IMR-90 (cell line): ENCODE measurements around the gene TIMM10. TPM values are rescaled to one million over a fixed set of nuclear protein-coding genes. Genes with fewer than 3 reads are reported as not detected.

Source experiments
- ATAC-seq: fragments of 200-7000 bp; cut with Tn5 transposase; 2 replicates; pipeline ENCODE4 v1.9.1; 2020; ENCODE audit warnings: low read depth, mild to moderate bottlenecking, moderate library complexity
- BruUV-seq: library from RNA; stranded (reverse); fragments of 400-500 nt; replicated peaks from 2 replicates; lab custom pipeline; 2021; lab: Mats Ljungman, UMichigan
- CTCF ChIA-PET: fragments of 300-600 bp; formaldehyde crosslinking; extraction: SDS; loops from one replicate; lab custom pipeline; 2021; ENCODE audit warnings: antibody characterized with exemption; lab: Yijun Ruan, JAX
- POLR2A ChIA-PET: fragments of 300-600 bp; sonication (Branson Sonifier 250); formaldehyde crosslinking; loops from one replicate; lab custom pipeline; 2022; ENCODE audit warnings: antibody characterized with exemption; ENCODE audit not compliant: unreplicated experiment; lab: Charles Lee
- DNase-seq: peaks from one replicate; pipeline ENCODE4 v3.0.0; 2013
- H2AFZ ChIP-seq: replicated peaks from 2 replicates; pipeline ENCODE3; 2013; ENCODE audit warnings: low read length, mild to moderate bottlenecking; ENCODE audit not compliant: poor library complexity
- H2AK5ac ChIP-seq: 2 replicates; pipeline ENCODE4 v1.6.1; 2013; ENCODE audit warnings: low read depth, low read length, inconsistent platforms
- H2AK9ac ChIP-seq: replicated peaks from 2 replicates; pipeline ENCODE3; 2013; ENCODE audit warnings: mild to moderate bottlenecking, low read depth, low read length, moderate library complexity; ENCODE audit not compliant: poor library complexity
- H2BK120ac ChIP-seq: 2 replicates; pipeline ENCODE4 v1.6.1; 2013; ENCODE audit warnings: low read depth, low read length, inconsistent platforms
- H2BK15ac ChIP-seq: 3 replicates; pipeline ENCODE4 v1.6.1; 2013; ENCODE audit warnings: low read depth, low read length, inconsistent platforms
- H2BK20ac ChIP-seq: 2 replicates; pipeline ENCODE4 v1.6.1; 2013; ENCODE audit warnings: low read depth, mild to moderate bottlenecking, inconsistent platforms, low read length, moderate library complexity
- H2BK5ac ChIP-seq: 2 replicates; pipeline ENCODE4 v1.6.1; 2013; ENCODE audit warnings: mild to moderate bottlenecking, low read depth, low read length, inconsistent platforms; ENCODE audit not compliant: poor library complexity, severe bottlenecking
- H3K14ac ChIP-seq: replicated peaks from 2 replicates; pipeline ENCODE4 v1.6.1; 2013; ENCODE audit warnings: low read depth, low read length, inconsistent platforms
- H3K18ac ChIP-seq: 2 replicates; pipeline ENCODE4 v1.6.1; 2013; ENCODE audit warnings: low read depth, low read length, control low read depth
- H3K23ac ChIP-seq: 2 replicates; pipeline ENCODE4 v1.6.1; 2013; ENCODE audit warnings: low read depth, low read length, inconsistent platforms
- H3K27ac ChIP-seq: 2 replicates; pipeline ENCODE4 v1.5.1; 2013; ENCODE audit warnings: mild to moderate bottlenecking, control low read depth, low read length; ENCODE audit not compliant: insufficient read depth
- H3K27me3 ChIP-seq: 2 replicates; pipeline ENCODE4 v1.6.1; 2013; ENCODE audit warnings: low read length; ENCODE audit not compliant: control insufficient read depth, insufficient read depth
- H3K36me3 ChIP-seq: 2 replicates; pipeline ENCODE4 v1.6.1; 2013; ENCODE audit warnings: low read length, mixed read lengths; ENCODE audit not compliant: control insufficient read depth, insufficient read depth
- H3K4ac ChIP-seq: 2 replicates; pipeline ENCODE4 v1.6.1; 2013; ENCODE audit warnings: low read depth, low read length, inconsistent platforms
- H3K4me1 ChIP-seq: 2 replicates; pipeline ENCODE4 v1.6.1; 2013; ENCODE audit warnings: low read length, mixed read lengths; ENCODE audit not compliant: control insufficient read depth, insufficient read depth
- H3K4me2 ChIP-seq: 2 replicates; pipeline ENCODE4 v1.6.1; 2013; ENCODE audit warnings: low read depth, mild to moderate bottlenecking, control low read depth, low read length, moderate library complexity
- H3K4me3 ChIP-seq: 2 replicates; pipeline ENCODE4 v1.5.1; 2013; ENCODE audit warnings: low read depth, mild to moderate bottlenecking, control low read depth, low read length, moderate library complexity; ENCODE audit not compliant: insufficient read depth
- H3K56ac ChIP-seq: 2 replicates; pipeline ENCODE4 v1.6.1; 2013; ENCODE audit warnings: low read length, inconsistent platforms; ENCODE audit not compliant: insufficient read depth; ENCODE audit errors: extremely low read depth
- H3K79me1 ChIP-seq, 2 experiments: 2 replicates each; pipeline ENCODE4 v1.6.1; 2013; ENCODE audit warnings: low read length in 2 of 2, inconsistent platforms in 1 of 2, low read depth in 1 of 2
- H3K9ac ChIP-seq: 2 replicates; pipeline ENCODE4 v1.6.1; 2013; ENCODE audit warnings: low read depth, low read length, control low read depth
- H3K9me1 ChIP-seq: 2 replicates; pipeline ENCODE4 v1.6.1; 2013; ENCODE audit warnings: low read length, inconsistent platforms; ENCODE audit not compliant: insufficient read depth
- H3K9me3 ChIP-seq: 2 replicates; pipeline ENCODE4 v1.6.1; 2013; ENCODE audit warnings: low read length; ENCODE audit not compliant: control insufficient read depth, insufficient read depth
- H4K20me1 ChIP-seq: 2 replicates; pipeline ENCODE4 v1.6.1; 2013; ENCODE audit warnings: low read length, inconsistent platforms; ENCODE audit not compliant: insufficient read depth
- H4K5ac ChIP-seq: 2 replicates; pipeline ENCODE4 v1.6.1; 2013; ENCODE audit warnings: mild to moderate bottlenecking, low read depth, low read length, control low read depth
- H4K8ac ChIP-seq, 2 experiments: 2 replicates each; pipeline ENCODE4 v1.6.1; 2013; ENCODE audit warnings: low read depth in 2 of 2, low read length in 2 of 2, control low read depth in 1 of 2, inconsistent platforms in 1 of 2
- H4K91ac ChIP-seq: 2 replicates; pipeline ENCODE4 v1.6.1; 2013; ENCODE audit warnings: low read depth, low read length, inconsistent platforms; ENCODE audit not compliant: insufficient read depth
- FOS ChIP-seq: fragments of 150-350 bp; IDR thresholded peaks from 2 replicates; pipeline ENCODE4 v1.6.1; 2016; ENCODE audit warnings: low read depth, low read length
- MAFK ChIP-seq: IDR thresholded peaks from 2 replicates; pipeline ENCODE4 v1.6.1; 2012; ENCODE audit warnings: low read depth, low read length, improper control_type of control experiment
- MAZ ChIP-seq: IDR thresholded peaks from 2 replicates; pipeline ENCODE4 v1.6.1; 2012; ENCODE audit warnings: low read depth, mild to moderate bottlenecking, low read length, improper control_type of control experiment, moderate library complexity, borderline replicate concordance
- MXI1 ChIP-seq: IDR thresholded peaks from 2 replicates; pipeline ENCODE4 v1.6.1; 2012; ENCODE audit warnings: low read depth, mild to moderate bottlenecking, low read length, moderate library complexity, borderline replicate concordance
- NFE2L2 ChIP-seq: fragments of 150-350 bp; IDR thresholded peaks from 2 replicates; pipeline ENCODE4 v1.6.1; 2016; ENCODE audit warnings: low read depth, mild to moderate bottlenecking, low read length
- SMC3 ChIP-seq: fragments of 150-350 bp; IDR thresholded peaks from 2 replicates; pipeline ENCODE4 v1.6.1; 2016; ENCODE audit warnings: low read depth, mild to moderate bottlenecking, antibody characterized with exemption, low read length, moderate library complexity
- WGBS, 2 experiments: methylation state at CpG; one replicate each; pipeline versions ENCODE4 v1.1.5 to v1.1.7; 2013; ENCODE audit warnings: missing lambda C conversion rate in 2 of 2; ENCODE audit not compliant: insufficient read length in 1 of 2; ENCODE audit errors: extremely low coverage in 2 of 2; 5-methylcytosine and 5-hydroxymethylcytosine counted together
- dilution Hi-C: fragments of 300-500 bp; cut with HindIII; formaldehyde crosslinking; loops from one replicate; pipeline ENCODE4 v1.14.3; 2018; ENCODE audit warnings: low sequenced_read_pairs; ENCODE audit not compliant: unreplicated experiment
- in situ Hi-C: fragments of 300-500 bp; cut with MboI; formaldehyde crosslinking; loops from 3 replicates; pipeline ENCODE4 v1.14.3; 2019; ENCODE audit warnings: low sequenced_read_pairs, inconsistent platforms, mixed read lengths
- intact Hi-C: fragments of 100-400 bp; cut with micrococcal nuclease; formaldehyde crosslinking; loops from 2 replicates; pipeline ENCODE4 v1.10.0; 2022
- polyA plus RNA-seq, 3 experiments: library from polyadenylated mRNA; depleted of rRNA; stranded (reverse); fragments of >200 nt; gene quantifications; 2 replicates each; pipeline ENCODE4 v1.2.3, GENCODE V29; 2012; ENCODE audit warnings: low replicate concordance in 1 of 3
- total RNA-seq: library from RNA; depleted of rRNA; stranded (reverse); fragments of >200 nt; gene quantifications from 2 replicates; pipeline ENCODE4 v1.2.3, GENCODE V29; 2012
- TF ChIP-seq, protein P1 (sequence below): conservative IDR thresholded peaks from 2 replicates; pipeline ENCODE4 v1.5.1; 2012; ENCODE audit warnings: mild to moderate bottlenecking, low read depth, low read length, improper control_type of control experiment
- TF ChIP-seq, protein P2 (sequence below): fragments of 150-350 bp; IDR thresholded peaks from 2 replicates; pipeline ENCODE4 v1.6.1; 2016; ENCODE audit warnings: low read depth, mild to moderate bottlenecking, low read length, moderate library complexity, borderline replicate concordance

TIMM10 gene
- total and polyA plus RNA-seq, 2 of the 4 experiments (the other 2 are of a cell fraction): 96.8 to 135 TPM

DNA sequence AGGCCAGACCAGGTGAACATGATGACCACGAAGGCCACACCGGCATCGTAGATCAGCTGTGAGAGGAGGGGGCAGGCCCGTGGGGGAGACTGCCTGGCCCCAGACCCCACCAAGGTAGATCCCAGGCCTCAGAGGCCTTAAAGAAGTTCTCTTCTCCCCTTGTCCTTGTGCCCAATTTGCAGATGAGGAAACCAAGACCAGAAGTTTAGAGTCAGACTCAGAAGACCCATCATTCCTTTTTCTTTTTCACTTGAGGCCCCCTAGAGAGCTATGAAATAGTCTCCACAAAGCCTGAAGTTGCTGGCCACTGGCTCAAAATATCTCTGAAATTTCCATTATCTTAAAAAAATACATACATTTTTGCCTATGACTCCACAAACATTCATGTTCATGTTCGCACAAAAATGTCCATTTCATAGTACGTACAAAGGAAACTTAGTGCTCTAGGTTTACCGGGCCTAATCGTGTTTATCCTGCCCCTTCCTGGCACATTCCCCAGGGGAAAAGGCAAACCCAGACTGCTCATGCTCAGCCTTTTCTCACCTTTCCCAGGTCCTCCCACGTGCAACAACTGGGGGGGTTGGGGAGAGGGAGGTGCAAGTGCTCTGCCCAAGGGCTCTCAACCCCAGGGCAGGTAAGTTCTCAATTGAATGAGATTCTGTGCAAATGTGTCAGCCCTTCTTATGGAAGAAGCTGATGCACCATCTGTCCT lies 34.3 kb downstream of the TIMM10 start:
- Histone ChIP-seq H3K4me1 (peaks cover 9% of the 10 kb centered on the region), H3K56ac (no peak overlapping the region), H2AFZ (no peak overlapping the region), H3K27me3 (no peaks in the 10 kb centered on the region), H2AK9ac (no peak overlapping the region), H3K4ac (no peak overlapping the region), H2AK5ac (no peak overlapping the region), H3K23ac (no peak overlapping the region), H2BK15ac (no peak overlapping the region), H4K91ac (no peak overlapping the region), H3K4me2 (no peak overlapping the region), H3K14ac (no peak overlapping the region), H4K20me1 (no peaks in the 10 kb centered on the region; the same call in 1 of the 2 replicates), H4K5ac (no peak overlapping the region), H3K9me1 (peaks cover 10% of the 10 kb centered on the region; the same call in 1 of the 2 replicates), H3K4me3 (no peak overlapping the region), H3K9me3 (no peaks in the 10 kb centered on the region), H3K18ac (no peak overlapping the region), H2BK120ac (no peak overlapping the region), H3K79me1 (peaks cover under 1 to 9% of the 10 kb centered on the region in 2 experiments; a peak in 2 of 4 replicates), H2BK5ac (no peak overlapping the region), H3K9ac (no peak overlapping the region), H3K27ac (no peak overlapping the region), H2BK20ac (no peak overlapping the region), H4K8ac (no peak overlapping the region), H3K36me3 (peaks cover 33% of the 10 kb centered on the region)
- DNase-seq: no peak
- WGBS, 2 experiments: 90% methylated on average over 2 of the region's 9 CpGs; no CpG with 5 or more reads in 1 of the 2 experiments
- dilution Hi-C loops (no loop called here), intact Hi-C loops (no loop called here), in situ Hi-C loops (loop anchor here (10.0 to 25.0 kb wide), 2 partner anchors 149 to 1016 kb away; partner anchors contain the start of genes OR5B21 and YPEL4)
- ChIA-PET CTCF (interaction anchor here (3.7 kb wide), 1 partner anchor 30 kb away, joined by 21 read pairs; no protein-coding TSS in a partner anchor), POLR2A (no interaction called here)
- BruUV-seq: no TSS peak
- no peak for ATAC-seq
- TF ChIP-seq MAZ: no peak
- no peak for TF ChIP-seq FOS
- TF ChIP-seq, protein P1, sequence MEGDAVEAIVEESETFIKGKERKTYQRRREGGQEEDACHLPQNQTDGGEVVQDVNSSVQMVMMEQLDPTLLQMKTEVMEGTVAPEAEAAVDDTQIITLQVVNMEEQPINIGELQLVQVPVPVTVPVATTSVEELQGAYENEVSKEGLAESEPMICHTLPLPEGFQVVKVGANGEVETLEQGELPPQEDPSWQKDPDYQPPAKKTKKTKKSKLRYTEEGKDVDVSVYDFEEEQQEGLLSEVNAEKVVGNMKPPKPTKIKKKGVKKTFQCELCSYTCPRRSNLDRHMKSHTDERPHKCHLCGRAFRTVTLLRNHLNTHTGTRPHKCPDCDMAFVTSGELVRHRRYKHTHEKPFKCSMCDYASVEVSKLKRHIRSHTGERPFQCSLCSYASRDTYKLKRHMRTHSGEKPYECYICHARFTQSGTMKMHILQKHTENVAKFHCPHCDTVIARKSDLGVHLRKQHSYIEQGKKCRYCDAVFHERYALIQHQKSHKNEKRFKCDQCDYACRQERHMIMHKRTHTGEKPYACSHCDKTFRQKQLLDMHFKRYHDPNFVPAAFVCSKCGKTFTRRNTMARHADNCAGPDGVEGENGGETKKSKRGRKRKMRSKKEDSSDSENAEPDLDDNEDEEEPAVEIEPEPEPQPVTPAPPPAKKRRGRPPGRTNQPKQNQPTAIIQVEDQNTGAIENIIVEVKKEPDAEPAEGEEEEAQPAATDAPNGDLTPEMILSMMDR: no peak
- no peak for TF ChIP-seq NFE2L2
- no peak for TF ChIP-seq SMC3
- TF ChIP-seq, protein P2, sequence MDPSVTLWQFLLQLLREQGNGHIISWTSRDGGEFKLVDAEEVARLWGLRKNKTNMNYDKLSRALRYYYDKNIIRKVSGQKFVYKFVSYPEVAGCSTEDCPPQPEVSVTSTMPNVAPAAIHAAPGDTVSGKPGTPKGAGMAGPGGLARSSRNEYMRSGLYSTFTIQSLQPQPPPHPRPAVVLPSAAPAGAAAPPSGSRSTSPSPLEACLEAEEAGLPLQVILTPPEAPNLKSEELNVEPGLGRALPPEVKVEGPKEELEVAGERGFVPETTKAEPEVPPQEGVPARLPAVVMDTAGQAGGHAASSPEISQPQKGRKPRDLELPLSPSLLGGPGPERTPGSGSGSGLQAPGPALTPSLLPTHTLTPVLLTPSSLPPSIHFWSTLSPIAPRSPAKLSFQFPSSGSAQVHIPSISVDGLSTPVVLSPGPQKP: no peak
- TF ChIP-seq MAFK: no peak
- TF ChIP-seq MXI1: no peak
